Activated CD4-positive, alpha-beta T cell treated with anti-CD3 and anti-CD28 coated beads, Interleukin-10, Interleukin-2, amounts not matched to agents 100 ng/mL and 50 ng/mL, durations not matched to agents 16 hours and 8 hours (primary cell): ENCODE data around the gene TMEM61.

Source experiments
- DNase-seq: peaks from one replicate; pipeline ENCODE4 v3.0.0-alpha.2; 2020

The TMEM61 gene

GRCh38 chr1:55040083-55040932 is 59.9 kb downstream of the TMEM61 start:
- no peak for DNase-seq

GRCh38 chr1:55040933-55041494 is 60.6 kb downstream of the TMEM61 start:
- no peak for DNase-seq

GRCh38 chr1:55041613-55042012 is 61.2 kb downstream of the TMEM61 start:
- no peak for DNase-seq
